GM21737 (cell line): ENCODE data around the gene ENPP3.
"Not testable (repeated sequence)": the region's sequence is repeated elsewhere in the genome, so short reads cannot be mapped to it uniquely, and the experiment has no call there.

Source experiments
- ATAC-seq: cut with Tn5 transposase; IDR thresholded peaks from one replicate; pipeline ENCODE4 v1.9.1; 2021; ENCODE audit warnings: mild to moderate bottlenecking, moderate library complexity; ENCODE audit not compliant: unreplicated experiment

Gene ENPP3

DNA sequence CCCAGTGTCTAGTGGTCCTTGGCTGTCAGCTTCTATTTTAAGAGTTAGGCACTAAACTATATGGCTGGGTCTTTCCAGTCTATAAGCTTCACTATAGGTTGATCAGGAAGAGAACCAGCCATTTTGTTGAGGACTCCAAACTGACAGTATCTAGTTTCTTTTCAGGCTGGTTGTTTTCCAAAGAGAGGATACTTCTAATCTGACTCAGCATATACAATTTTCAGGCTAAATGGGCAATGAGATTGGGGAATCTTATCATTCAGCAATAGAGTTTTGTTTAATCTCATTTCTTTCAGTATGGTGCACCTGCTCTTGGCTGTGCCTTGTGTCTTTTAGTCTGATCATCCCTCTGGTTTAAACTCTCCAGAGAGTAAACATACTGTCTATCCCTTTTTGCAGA lies 94.1 kb downstream of the ENPP3 start:
- no peak for ATAC-seq

DNA sequence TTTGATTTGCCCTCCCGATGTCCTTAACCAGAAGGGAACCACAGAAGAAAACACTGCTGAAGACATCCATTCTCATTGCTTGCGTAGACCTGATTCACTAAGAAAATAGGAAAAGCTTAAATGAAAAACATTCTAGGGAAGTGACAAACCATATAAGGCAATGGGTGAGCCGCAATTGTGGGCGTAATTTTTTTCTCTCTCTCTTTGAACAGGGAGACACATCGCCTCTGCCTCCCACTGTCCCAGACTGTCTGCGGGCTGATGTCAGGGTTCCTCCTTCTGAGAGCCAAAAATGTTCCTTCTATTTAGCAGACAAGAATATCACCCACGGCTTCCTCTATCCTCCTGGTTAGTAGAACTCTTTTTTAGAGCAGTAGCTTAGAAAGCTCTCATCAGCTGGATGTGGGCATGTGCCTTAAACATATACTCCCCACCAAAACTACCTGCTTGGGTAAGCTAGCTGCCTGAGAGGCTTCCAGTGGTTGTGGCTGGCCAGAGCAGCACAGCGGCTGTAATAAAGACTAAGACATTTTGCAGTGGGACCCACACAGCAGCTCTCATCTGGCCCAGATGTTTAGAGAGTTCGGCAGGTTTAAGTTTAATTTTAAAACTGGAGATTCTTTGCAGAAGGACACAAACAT lies 96.4 kb downstream of the ENPP3 start:
- ATAC-seq, result no peak

DNA sequence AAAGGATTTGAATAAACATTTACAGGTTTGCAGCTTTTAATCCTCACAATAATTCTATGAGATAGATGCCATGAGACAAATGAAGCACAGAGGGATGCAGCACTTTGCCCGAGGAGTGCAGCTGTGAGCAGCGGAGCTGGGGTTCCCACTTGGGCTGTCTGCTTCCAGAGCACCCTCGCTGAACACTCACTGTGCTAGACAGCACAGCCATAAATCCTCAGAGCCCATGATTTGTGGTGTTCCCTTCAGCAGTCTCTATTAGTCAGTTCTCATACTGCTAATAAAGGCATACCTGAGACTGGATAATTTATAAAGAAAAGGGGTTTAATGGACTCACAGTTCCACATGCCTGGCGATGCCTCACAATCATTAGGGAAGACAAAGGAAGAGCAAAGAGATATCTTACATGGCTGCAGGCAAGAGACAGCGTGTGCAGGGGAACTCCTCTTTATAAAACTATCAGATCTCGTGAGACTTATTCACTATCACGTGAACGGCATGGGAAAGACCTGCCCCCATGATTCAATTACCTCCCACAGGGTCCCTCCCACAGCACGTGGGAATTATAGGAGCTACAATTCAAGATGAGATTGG lies 99.0 kb downstream of the ENPP3 start:
- no peak for ATAC-seq

DNA sequence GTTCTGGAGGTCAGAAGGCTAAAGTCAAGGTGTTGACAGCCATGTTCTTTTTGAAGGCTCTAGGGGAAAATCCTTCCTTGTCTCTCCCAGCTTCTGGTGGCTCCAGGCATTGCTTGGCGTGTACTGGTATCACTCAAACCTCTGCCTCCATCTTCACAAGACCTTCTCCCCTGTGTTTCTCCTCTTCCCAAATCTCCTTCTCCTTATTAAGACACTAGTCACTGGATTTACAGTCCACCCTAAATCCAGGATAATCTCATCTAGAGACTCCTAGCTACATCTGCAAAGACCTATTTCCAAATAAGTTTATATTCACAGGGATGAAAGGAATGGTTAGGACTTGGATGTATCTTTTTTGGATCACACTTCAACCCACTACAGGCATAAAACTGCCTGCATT lies 99.7 kb downstream of the ENPP3 start:
- ATAC-seq, result no peak

DNA sequence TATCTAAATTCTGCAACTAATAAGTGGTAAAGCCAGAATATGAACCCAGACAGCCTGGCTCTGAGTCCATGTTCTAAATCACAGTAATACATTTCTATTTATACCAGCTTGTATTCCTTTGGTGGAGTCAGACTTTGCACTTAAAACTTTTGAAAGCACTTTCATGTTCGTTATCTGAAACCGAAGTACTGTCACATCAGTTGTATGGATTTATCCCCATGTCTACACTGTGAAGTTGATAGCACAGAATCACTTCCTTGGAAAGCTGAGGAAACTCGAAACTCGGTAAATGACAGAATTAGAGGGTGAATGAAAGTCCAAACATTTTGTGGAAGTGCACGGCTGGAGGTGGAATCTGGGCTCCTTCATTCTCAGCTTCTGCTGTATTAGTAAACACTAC lies 102.0 kb downstream of the ENPP3 start:
- no peak for ATAC-seq

DNA sequence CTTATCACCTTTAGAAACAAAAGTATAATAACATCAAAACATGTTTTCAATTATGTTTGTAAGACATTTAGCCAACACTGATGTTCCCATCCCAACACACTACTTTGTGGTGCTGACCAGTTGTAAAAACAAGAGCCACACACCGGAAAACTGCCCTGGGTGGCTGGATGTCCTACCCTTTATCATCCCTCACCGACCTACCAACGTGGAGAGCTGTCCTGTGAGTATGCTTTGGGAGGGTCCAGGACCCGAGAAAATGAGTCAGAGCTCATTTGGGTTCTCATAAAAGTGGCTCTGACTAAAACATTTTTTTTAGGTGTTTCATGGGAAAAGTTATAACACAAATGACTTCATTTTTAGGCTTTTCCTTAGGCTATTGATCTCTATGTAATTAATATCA lies 103.1 kb downstream of the ENPP3 start:
- no peak for ATAC-seq

DNA sequence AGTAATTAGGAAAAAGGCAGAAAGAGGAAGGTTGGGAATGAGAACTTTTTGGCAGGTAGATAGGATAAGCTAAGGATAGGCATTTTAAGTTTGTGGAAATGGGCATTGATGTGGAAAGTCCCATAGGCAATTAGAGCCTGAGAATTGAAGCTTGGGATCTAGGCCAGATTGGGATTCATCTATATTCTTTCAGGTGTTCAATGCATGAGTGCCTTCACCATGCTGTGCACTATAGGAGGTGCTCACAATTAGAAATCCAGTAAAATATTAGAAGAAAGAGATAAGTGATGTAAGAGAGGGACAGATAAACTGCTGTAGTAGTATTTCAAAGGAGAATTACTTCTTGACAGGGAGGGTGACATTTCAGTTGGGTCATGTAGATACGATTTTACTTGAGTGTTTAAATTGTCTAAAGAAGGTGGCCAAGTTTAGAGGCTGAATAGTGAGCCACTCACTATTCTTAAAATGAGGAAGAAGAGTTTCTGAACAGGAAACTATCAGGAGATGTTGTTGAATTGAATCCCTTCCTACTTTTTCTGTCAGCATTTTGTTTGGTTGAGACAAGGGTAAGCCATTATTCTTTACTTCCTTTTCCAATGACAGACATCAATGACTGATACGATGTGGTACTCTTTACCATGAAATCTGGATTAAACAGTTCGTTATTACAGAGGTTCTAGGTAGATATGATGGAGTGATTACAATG lies 104.7 kb downstream of the ENPP3 start:
- no peak for ATAC-seq

DNA sequence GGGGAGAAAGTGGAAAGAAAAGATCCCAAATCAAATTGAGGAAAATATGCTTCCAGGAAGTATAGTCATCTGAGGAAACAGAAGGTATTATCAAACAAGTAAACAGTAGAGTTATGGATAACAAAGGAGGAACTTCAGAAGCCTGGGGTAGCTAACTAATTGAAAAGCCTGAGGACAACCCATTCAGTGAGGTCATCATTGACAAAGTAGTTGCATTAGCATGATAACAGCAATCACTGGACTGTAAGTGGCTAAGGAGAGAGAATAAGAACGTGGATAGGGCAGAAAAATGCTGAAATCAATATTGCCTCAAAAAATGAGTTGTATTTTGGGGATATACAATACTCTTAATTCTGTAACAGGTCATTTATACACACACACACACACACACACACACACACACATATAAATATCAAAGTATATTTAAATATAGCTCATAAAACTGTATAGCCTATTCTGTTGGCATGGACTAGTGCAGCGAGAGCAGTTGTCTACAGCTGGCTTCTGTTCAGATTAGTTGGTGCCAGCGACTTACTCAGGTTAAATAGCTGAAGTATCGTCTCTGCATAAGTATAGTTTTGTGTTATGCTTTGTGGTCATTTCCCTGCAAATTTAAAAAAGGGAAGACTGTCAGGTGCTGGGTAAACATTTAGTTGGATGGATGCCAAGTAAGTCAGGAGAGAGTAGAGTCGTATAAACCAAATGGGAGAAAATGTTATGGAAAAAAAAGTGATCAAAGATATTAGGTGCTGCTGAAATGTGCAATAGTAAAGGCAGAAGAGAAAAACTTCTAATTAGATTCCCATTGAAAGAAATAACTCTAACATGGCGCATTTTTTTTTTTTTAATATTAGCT lies 107.6 kb downstream of the ENPP3 start:
- ATAC-seq, result no peak

DNA sequence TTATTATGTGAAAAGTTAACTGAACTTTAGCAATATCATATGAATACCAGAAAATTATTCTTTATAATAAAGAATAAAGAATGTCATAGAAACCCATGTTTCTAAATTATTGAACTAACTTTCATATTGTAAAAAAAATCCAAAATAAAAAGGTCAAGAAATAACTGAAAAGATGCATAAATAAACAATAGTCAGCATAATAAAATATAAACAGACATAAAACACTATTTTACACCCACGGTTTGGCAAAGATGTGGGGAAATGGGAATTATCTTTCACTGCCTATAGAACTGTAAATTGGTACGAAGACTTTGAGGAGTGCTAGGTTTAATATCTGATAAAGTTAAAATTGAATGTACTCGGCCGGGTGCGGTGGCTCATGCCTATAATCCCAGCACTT lies 108.4 kb downstream of the ENPP3 start:
- no peak for ATAC-seq

DNA sequence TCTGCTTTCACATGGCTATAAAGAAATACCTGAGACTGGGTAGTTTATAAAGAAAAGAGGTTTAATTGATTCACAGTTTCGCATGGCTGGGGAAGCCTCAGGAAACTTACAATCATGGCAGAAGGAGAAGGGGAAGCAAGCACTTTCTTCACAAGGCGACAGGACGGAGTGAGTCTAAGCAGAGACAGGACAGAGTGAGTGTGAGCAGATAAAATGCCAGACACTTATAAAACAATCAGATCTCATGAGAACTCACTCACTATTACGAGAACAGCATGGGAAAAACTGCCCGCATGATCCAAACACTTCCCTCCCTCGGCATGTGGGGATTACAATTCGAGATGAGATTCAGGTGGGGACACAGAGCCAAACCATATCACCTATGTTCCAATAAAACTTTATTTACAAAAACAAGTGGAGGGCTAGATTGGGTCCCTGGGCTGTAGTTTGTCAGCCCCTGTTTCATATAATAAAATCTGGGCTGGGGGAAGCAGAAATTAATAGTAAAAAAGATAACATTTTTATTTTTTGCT lies 110.8 kb downstream of the ENPP3 start:
- ATAC-seq, result no peak

DNA sequence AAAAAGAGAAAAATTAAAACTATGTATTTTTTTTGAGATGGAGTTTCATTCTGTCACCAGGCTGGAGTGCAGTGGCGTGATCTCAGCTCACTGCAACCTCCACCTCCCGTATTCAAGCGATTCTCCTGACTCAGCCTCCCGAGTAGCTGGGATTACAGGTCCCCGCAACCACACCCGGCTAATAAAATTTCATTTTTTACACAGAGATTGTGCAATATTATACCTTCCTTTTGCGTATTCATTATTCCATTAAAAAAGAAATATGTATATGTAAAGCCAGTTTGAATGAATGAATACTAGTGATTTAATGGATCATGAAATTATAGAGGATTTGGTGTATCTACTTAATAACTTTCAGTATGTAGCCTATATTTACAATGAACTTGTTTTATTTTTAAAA lies 111.9 kb downstream of the ENPP3 start:
- no peak for ATAC-seq

DNA sequence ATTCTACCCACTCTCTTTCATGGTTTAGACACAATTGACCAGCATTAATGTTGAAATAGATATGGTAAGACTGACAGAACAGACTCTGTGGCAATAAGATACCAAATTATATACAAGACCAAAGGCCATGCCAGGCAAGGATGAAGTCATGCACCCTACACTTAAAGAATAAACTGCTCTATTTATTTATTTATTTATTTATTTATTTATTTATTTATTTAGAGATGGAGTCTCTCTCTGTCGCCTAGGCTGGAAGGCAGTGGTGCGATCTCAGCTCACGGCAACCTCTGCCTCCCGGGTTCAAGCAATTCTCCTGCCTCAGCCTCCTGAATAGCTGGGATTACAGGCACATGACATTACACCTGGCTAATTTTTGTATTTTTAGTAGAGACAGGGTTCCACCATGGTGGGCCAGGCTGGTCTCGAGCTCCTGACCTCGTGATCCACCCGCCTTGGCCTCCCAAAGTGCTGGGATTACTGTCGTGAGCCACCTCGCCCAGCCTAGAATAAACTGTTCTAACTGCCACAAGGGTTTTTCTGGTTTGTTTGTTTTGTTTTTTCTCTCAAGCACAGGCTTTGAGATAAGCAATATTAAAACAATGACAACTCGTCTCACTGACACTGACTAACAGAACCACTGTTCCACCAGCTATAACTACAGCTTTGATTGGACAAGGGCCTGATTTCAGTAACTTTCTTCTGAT lies 114.1 kb downstream of the ENPP3 start:
- not testable (repeated sequence) for ATAC-seq

DNA sequence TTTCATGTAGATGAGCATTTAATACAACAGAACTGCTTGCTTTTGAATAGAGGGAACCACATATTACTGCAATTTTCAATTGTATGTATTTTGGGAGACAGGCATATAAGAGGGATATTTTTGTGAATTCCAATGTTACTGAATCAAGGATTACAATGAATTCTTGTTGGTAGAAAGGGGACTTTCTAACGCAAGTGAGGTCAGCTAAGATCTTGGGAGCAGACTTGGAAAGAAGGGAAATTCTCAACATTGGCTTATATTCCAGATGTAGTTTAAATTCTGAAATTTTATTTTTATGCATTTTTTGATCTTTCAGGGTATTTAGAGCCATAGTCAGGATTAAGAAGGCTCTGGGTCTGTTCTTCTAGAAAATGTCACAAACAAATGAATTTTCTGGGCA lies 117.0 kb downstream of the ENPP3 start:
- ATAC-seq, result no peak

DNA sequence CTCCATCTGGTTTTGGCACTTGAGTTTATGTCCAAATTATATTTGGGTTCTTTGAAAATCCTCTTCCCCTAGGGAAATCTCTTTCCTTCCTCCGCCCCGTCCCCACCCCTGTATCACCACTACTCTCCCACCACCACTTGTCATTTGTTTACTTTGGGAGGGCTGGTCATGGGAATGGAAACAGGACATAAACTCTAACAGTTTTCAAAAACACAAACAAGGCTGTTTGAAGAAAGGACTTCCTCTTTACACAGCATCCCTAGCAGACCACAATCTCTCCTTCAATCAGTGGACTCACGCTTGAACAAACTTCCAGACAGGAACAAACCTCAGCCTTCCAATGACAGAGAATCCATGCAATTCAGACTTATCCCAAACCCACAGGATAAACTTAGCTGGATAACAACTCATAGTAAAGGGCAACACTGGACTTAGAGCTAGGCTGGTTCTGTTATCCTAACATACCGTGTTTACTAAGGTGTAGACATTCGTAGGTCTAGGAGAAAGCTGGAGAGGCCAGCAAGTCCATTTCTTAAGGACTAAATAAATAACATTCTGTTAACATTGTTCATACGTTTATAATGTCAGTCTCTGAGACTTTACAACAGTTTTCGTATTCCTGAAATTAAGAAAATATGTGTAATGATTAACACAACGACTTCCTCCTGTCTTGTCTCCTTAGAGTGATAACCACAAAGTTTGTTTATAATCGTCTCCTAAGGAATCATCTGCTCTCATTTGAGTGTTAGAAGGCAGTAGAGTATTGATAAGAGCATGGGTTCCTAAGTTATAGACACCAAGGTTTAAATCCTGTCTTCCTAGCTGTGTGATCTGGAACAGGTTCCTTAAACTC lies 117.8 kb downstream of the ENPP3 start:
- no peak for ATAC-seq

DNA sequence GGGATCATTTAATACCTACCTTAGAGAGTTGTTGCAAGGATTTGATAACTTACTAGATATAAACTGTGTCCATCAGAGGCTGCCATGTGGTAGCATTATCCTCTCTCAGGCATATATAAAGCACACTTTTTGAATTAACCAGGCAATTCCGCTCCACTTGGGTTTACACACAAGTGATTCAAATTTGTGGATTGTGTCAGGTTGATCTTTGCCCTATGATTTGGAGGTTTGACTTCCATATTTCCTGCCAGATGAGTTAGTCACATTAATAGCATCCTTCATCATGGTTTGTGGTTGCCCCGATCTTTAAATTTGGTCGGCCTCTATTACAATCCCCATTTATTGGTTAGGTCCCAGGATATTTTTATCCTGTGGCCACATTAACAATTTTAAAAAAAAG lies 118.5 kb downstream of the ENPP3 start:
- no peak for ATAC-seq

DNA sequence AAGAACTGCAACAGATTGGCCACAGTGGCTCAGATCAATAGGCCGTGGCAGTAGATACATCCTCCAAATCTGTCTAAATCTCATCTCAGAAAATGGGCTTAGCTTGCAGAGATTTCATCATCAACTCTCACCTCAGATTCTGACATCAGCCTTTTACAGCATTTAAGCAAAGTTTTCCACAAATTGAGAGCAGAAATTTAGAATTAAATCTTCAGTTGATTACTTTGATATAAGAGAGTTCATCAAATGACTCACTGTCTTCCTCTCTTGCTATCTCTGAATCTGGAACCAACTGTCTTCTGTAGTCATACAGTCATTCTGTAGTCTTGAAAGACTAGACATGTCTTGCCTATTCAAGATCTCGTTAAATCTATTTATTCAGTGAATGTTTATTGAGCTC lies 118.9 kb downstream of the ENPP3 start:
- ATAC-seq, result no peak

DNA sequence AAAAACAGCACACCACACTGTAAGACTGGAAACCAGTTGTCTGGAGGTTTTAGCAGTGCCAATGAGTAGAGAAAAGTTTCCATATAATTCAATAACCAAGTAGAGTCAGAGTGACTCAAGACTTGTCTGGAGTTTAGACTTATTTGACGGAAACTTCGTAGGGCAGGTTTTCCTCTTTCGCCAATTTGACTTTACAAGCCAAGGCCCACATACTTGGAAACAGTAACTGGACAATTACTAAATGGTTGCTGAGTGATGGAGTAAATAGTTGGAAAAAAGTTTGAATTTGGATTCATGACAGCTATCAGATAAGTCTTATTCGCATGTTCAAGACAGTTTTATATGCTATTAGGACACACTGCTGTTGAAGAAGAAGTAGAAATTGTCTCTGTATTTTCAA lies 121.8 kb downstream of the ENPP3 start:
- no peak for ATAC-seq

DNA sequence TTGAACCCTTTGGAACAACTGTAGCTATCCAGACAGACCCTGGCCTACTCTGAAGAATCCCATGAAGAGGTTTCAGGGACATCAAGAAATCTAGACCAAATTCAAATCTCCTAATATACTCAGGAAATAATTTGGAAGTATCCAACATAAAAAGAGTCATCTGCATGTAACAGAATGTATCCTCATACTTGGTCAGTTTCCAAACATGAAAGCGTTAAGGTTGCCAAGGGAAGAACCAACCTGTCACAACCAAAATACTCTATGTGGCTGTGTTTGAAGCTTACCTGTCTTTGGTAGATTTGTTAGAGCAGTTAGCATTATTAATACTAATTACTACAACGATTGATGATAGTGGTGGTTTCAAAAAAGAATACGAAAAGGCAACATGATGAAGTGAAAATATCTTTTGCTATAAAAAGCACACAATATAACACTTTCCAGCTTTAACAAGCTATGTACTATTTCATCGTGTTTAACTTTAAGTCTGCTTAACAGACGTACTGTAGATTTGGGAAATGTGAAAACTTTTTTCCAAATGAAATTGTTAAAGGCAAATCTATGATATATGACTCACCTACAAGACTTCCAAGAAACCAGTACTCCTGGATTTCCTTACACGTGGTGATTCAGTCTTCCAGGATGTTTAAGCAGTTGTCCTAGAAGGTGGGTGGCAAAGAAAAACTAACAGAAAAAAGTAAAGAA lies 124.1 kb downstream of the ENPP3 start:
- ATAC-seq, result no peak

DNA sequence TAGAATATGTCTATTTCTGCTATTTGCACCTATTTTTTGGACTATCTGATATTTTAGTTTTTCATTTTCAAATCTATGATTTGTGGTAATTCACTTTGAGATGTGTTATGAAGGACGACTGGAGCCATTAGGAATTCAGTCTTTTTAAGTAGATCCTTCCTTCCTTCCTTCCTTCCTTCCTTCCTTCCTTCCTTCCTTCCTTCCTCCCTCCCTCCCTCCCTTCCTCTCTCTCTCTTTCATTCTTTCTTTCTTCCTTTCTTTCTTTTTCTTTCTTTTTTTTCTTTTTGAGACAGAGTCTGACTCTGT lies 124.6 kb downstream of the ENPP3 start:
- no peak for ATAC-seq
